Fibroblast of lung (primary cell): ENCODE measurements around the gene VPS37C. TPM values are rescaled to one million over a fixed set of nuclear protein-coding genes. Genes with fewer than 3 reads are reported as not detected.

Experiments used
- DNase-seq, 2 donors: peaks; one replicate each; pipeline versions ENCODE4 v3.0.0 to v3.0.0-alpha.2; 2010; ENCODE audit warnings: low read depth in 2 of 2
- H2AFZ ChIP-seq: 2 replicates; pipeline ENCODE4 v1.5.1; 2012; ENCODE audit warnings: low read length, control low read depth, inconsistent platforms
- H3K27ac ChIP-seq: 2 replicates; pipeline ENCODE4 v1.5.1; 2011; ENCODE audit warnings: low read length, control low read depth; ENCODE audit not compliant: insufficient read depth
- H3K27me3 ChIP-seq: 2 replicates; pipeline ENCODE4 v1.5.1; 2011; ENCODE audit warnings: mild to moderate bottlenecking, low read length; ENCODE audit not compliant: control insufficient read depth, insufficient read depth
- H3K36me3 ChIP-seq: 2 replicates; pipeline ENCODE4 v1.5.1; 2011; ENCODE audit warnings: low read length; ENCODE audit not compliant: control insufficient read depth, insufficient read depth
- H3K4me1 ChIP-seq: 2 replicates; pipeline ENCODE4 v1.5.1; 2011; ENCODE audit warnings: low read length; ENCODE audit not compliant: control insufficient read depth, insufficient read depth; ENCODE audit errors: extremely low read depth
- H3K4me2 ChIP-seq: 2 replicates; pipeline ENCODE4 v1.5.1; 2011; ENCODE audit warnings: low read length, control low read depth; ENCODE audit not compliant: insufficient read depth; ENCODE audit errors: extremely low read depth
- H3K4me3 ChIP-seq, 4 experiments: fragments of 200-600 bp in 1 of 4; sonication (generic) in 1 of 4; replicated peaks in 1 of 4; 2 replicates each; pipeline ENCODE4 v1.5.1; 2011 to 2016; ENCODE audit warnings: low read length in 4 of 4, low read depth in 3 of 4, mild to moderate bottlenecking in 3 of 4, control low read depth in 2 of 4, inconsistent platforms in 1 of 4, mixed read lengths in 1 of 4; ENCODE audit not compliant: insufficient read depth in 1 of 4; ENCODE audit errors: control extremely low read depth in 1 of 4
- H3K79me2 ChIP-seq: 2 replicates; pipeline ENCODE4 v1.5.1; 2012; ENCODE audit warnings: mild to moderate bottlenecking, low read length, inconsistent platforms; ENCODE audit not compliant: control insufficient read depth, insufficient read depth
- H3K9ac ChIP-seq: 2 replicates; pipeline ENCODE4 v1.5.1; 2011; ENCODE audit warnings: mild to moderate bottlenecking, low read length, control low read depth; ENCODE audit not compliant: insufficient read depth
- H3K9me3 ChIP-seq: 2 replicates; pipeline ENCODE4 v1.5.1; 2012; ENCODE audit warnings: low read depth, low read length; ENCODE audit not compliant: control insufficient read depth, insufficient read depth
- H4K20me1 ChIP-seq: 2 replicates; pipeline ENCODE4 v1.5.1; 2011; ENCODE audit warnings: low read length; ENCODE audit not compliant: control insufficient read depth, insufficient read depth; ENCODE audit errors: extremely low read depth
- CTCF ChIP-seq, 2 donors: IDR thresholded peaks in 1 of 2; conservative IDR thresholded peaks in 1 of 2; 1 replicate in 1 of 2; 2 replicates in 1 of 2; pipeline ENCODE4 v1.5.1; 2011 to 2012; ENCODE audit warnings: low read length in 2 of 2, control low read depth in 1 of 2, inconsistent platforms in 1 of 2, low read depth in 1 of 2, mild to moderate bottlenecking in 1 of 2
- EZH2 ChIP-seq: IDR thresholded peaks from 2 replicates; pipeline ENCODE4 v1.5.1; 2012; ENCODE audit warnings: low read length, control low read depth, mild to moderate bottlenecking; ENCODE audit errors: missing control alignments
- polyA plus RNA-seq, 2 donors: library from polyadenylated mRNA; depleted of rRNA in 1 of 2; stranded (reverse) in 1 of 2; unstranded in 1 of 2; fragments of >200 nt; gene quantifications; 2 replicates each; pipeline ENCODE4 v1.2.1, GENCODE V29; 2011 to 2012; ENCODE audit warnings: missing spikeins in 1 of 2
- total RNA-seq: library from RNA; depleted of rRNA; stranded (reverse); fragments of >200 nt; gene quantifications from 2 replicates; pipeline ENCODE4 v1.2.1, GENCODE V29; 2014

Gene VPS37C
- total and polyA plus RNA-seq, 2 donors (not counting 1 experiment from before 2014, with no cell fraction given), result 7.6 to 9.9 TPM

GRCh38 chr11:61149624-61150615 lies 11.3 kb downstream of the VPS37C start:
- Histone ChIP-seq H3K4me2 (peak overlapping the region; percentile 41), H2AFZ (no peak overlapping the region), H3K27me3 (no peaks in the 10 kb centered on the region), H3K4me1 (peaks cover 24% of the 10 kb centered on the region), H3K4me3 (no peak overlapping the region), H3K9me3 (no peaks in the 10 kb centered on the region), H4K20me1 (no peaks in the 10 kb centered on the region), H3K79me2 (peaks cover 37% of the 10 kb centered on the region), H3K9ac (no peak overlapping the region), H3K27ac (no peak overlapping the region), H3K36me3 (no peaks in the 10 kb centered on the region)
- no peak for TF ChIP-seq EZH2
- TF ChIP-seq CTCF (conservative IDR thresholded peaks at IDR 0.05 in 1 of 2, IDR thresholded peaks at IDR 0.05 in 1 of 2; ENCODE audit: low read depth in 1 of 2, low read length in 2 of 2), result no peak
- DNase-seq, result peak in 1 of 2 donors; percentile 65

- H3K27me3 ChIP-seq, result no peaks in the 10 kb centered on the region
- H3K36me3 ChIP-seq, result no peaks in the 10 kb centered on the region
- no peak for DNase-seq
- H3K4me3 ChIP-seq, result no peak overlapping the region
- peaks cover 17% of the 10 kb centered on the region for H3K4me1 ChIP-seq
- H3K79me2 ChIP-seq, result peaks cover 33% of the 10 kb centered on the region
- no peaks in the 10 kb centered on the region for H3K9me3 ChIP-seq
- H3K4me2 ChIP-seq, result no peak overlapping the region
- TF ChIP-seq CTCF (conservative IDR thresholded peaks at IDR 0.05 in 1 of 2, IDR thresholded peaks at IDR 0.05 in 1 of 2; ENCODE audit: low read depth in 1 of 2, low read length in 2 of 2) (no peak), EZH2 (no peak)
- H3K27ac ChIP-seq, result no peak overlapping the region
- H2AFZ ChIP-seq, result no peak overlapping the region
- H3K9ac ChIP-seq, result no peak overlapping the region
- H4K20me1 ChIP-seq, result no peaks in the 10 kb centered on the region
Measured at GRCh38 chr11:61147791-61148620, 13.2 kb downstream of the VPS37C start.

DNA sequence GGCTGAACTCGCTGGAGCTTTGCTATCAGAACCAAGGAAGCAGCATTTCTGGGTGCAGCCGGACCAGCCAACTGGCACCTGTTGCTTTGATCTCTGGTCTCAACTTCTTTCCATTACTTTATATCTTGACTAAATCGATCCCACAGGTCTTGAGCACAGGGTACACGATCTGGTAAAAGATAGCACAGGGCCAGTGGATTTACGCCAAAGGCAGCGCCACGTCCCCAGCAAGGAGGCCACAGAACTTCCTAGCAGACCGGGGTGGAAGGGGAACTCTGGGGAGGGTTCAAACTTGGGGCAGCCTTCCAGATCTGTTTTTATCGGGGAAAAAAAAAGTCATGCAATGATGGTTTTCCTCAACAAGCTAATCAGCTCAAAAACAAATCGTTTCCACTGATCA lies 14.0 kb downstream of the VPS37C start:
- H4K20me1 ChIP-seq, result no peaks in the 10 kb centered on the region
- no peaks in the 10 kb centered on the region for H3K9me3 ChIP-seq
- no peak overlapping the region for H3K27ac ChIP-seq
- no peak overlapping the region for H3K9ac ChIP-seq
- H3K4me1 ChIP-seq, result peaks cover 15% of the 10 kb centered on the region
- TF ChIP-seq EZH2 (no peak), CTCF (conservative IDR thresholded peaks at IDR 0.05 in 1 of 2, IDR thresholded peaks at IDR 0.05 in 1 of 2; ENCODE audit: low read depth in 1 of 2, low read length in 2 of 2) (no peak)
- no peaks in the 10 kb centered on the region for H3K36me3 ChIP-seq
- no peak overlapping the region for H3K4me2 ChIP-seq
- no peak for DNase-seq
- H2AFZ ChIP-seq, result no peak overlapping the region
- no peaks in the 10 kb centered on the region for H3K27me3 ChIP-seq
- H3K79me2 ChIP-seq, result peaks cover 28% of the 10 kb centered on the region
- H3K4me3 ChIP-seq, result no peak overlapping the region
